ENCODE results near the gene SLAMF7.

- TF ChIP-seq CTCF (conservative IDR thresholded peaks at IDR 0.05) (peak; percentile 95), ZFX (IDR thresholded peaks at IDR 0.05) (no peak)
These were observed 12.3 kb upstream of the SLAMF7 start for GRCh38 chr1:160726498-160727315.

Measured in C4-2B (cell line).